Measurements from ENCODE around the gene NINL. TPM values are rescaled to one million over a fixed set of nuclear protein-coding genes. Genes with fewer than 3 reads are reported as not detected.

Gene NINL
- total RNA-seq, 6 donors from 2014 or later: 10.2 to 47.1 (median 20.3) TPM

- WGBS, 2 donors: 89 to 92% methylated on average over 9 of the region's 9 CpGs
- no peaks in the 10 kb centered on the region for H3K9me3 ChIP-seq
- H3K27me3 ChIP-seq: no peaks in the 10 kb centered on the region
- ATAC-seq (ENCODE audit: low FRiP score in 2 of 2) (no peak), DNase-seq (no peak)
- H3K4me3 ChIP-seq: no peak overlapping the region
- H3K27ac ChIP-seq: no peak overlapping the region
- no peak for TF ChIP-seq POLR2AphosphoS5 (IDR thresholded peaks at IDR 0.05)
- TF ChIP-seq EP300 (IDR thresholded peaks at IDR 0.05): no peak
- no peak for TF ChIP-seq POLR2A (IDR thresholded peaks at IDR 0.05)
- TF ChIP-seq, protein P1, sequence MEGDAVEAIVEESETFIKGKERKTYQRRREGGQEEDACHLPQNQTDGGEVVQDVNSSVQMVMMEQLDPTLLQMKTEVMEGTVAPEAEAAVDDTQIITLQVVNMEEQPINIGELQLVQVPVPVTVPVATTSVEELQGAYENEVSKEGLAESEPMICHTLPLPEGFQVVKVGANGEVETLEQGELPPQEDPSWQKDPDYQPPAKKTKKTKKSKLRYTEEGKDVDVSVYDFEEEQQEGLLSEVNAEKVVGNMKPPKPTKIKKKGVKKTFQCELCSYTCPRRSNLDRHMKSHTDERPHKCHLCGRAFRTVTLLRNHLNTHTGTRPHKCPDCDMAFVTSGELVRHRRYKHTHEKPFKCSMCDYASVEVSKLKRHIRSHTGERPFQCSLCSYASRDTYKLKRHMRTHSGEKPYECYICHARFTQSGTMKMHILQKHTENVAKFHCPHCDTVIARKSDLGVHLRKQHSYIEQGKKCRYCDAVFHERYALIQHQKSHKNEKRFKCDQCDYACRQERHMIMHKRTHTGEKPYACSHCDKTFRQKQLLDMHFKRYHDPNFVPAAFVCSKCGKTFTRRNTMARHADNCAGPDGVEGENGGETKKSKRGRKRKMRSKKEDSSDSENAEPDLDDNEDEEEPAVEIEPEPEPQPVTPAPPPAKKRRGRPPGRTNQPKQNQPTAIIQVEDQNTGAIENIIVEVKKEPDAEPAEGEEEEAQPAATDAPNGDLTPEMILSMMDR (IDR thresholded peaks at IDR 0.05): no peak
- H3K4me1 ChIP-seq: no peaks in the 10 kb centered on the region
- H3K36me3 ChIP-seq: peaks cover 0 to under 1% (median 0%) of the 10 kb centered on the region in 4 donors
Observed at GRCh38 chr20:25529295-25529951, 55.9 kb downstream of the NINL start.

- WGBS, 2 donors: 71 to 95% methylated on average over 2 of the region's 2 CpGs
- TF ChIP-seq, protein P1 (IDR thresholded peaks at IDR 0.05): no peak
- TF ChIP-seq POLR2AphosphoS5 (IDR thresholded peaks at IDR 0.05) (no peak), EP300 (IDR thresholded peaks at IDR 0.05) (no peak)
Observed at GRCh38 chr20:25527949-25528348, 57.4 kb downstream of the NINL start.

DNA sequence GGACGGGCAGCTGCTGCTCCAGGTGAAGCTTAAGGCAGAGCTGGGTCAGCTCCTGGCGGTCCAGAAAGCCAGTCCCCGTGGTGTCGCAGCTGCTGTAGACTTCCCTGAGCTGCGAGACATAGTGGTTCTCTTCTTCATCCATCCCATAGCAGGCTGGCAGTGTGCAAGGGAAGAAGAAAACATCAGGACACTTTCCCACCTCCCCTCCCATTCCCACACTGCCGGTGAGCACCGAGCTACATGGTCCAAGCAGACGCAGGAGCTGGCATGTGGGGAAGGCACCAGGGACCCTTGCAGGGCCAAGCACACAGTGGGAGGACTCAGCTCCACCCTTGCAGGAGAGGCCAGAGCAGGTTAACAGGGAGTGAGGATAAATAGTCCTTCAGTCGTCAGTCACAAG is 58.9 kb downstream of the NINL start:
- H3K9me3 ChIP-seq: no peaks in the 10 kb centered on the region
- H3K27ac ChIP-seq: no peak overlapping the region
- DNase-seq (no peak), ATAC-seq (ENCODE audit: low FRiP score in 2 of 2) (peak; percentile 35 to 63)
- no peak overlapping the region for H3K4me3 ChIP-seq
- 94 to 97% methylated on average over 9 of the region's 9 CpGs for WGBS, 2 donors
- H3K27me3 ChIP-seq: no peaks in the 10 kb centered on the region
- no peaks in the 10 kb centered on the region for H3K4me1 ChIP-seq
- TF ChIP-seq EP300 (IDR thresholded peaks at IDR 0.05) (no peak), POLR2AphosphoS5 (IDR thresholded peaks at IDR 0.05) (no peak), POLR2A (IDR thresholded peaks at IDR 0.05) (no peak)
- TF ChIP-seq, protein P1 (IDR thresholded peaks at IDR 0.05): no peak
- H3K36me3 ChIP-seq: peaks cover 0 to 5% (median 0%) of the 10 kb centered on the region in 4 donors

More at GRCh38 chr20:25527949-25528348, 57.4 kb downstream of the NINL start:
- H3K4me1 ChIP-seq: no peaks in the 10 kb centered on the region
- H3K9me3 ChIP-seq: no peaks in the 10 kb centered on the region
- no peaks in the 10 kb centered on the region for H3K27me3 ChIP-seq
- ATAC-seq (ENCODE audit: low FRiP score in 2 of 2) (no peak), DNase-seq (no peak)
- H3K27ac ChIP-seq: no peak overlapping the region
- H3K4me3 ChIP-seq: no peak overlapping the region
- H3K36me3 ChIP-seq: peaks cover 0 to 5% (median 0%) of the 10 kb centered on the region in 4 donors

GRCh38 chr20:25525867-25526266 is 59.5 kb downstream of the NINL start:
- WGBS, 2 donors: 82 to 88% methylated on average over 2 of the region's 2 CpGs
- ATAC-seq (ENCODE audit: low FRiP score in 2 of 2): peak in 1 of 2 donors; percentile 87

More at GRCh38 chr20:25525867-25526266, 59.5 kb downstream of the NINL start:
- Histone ChIP-seq H3K4me1 (no peaks in the 10 kb centered on the region), H3K36me3 (peaks cover 0 to 5% (median 0%) of the 10 kb centered on the region in 4 donors), H3K4me3 (no peak overlapping the region), H3K9me3 (no peaks in the 10 kb centered on the region), H3K27me3 (no peaks in the 10 kb centered on the region), H3K27ac (no peak overlapping the region)
- TF ChIP-seq EP300 (IDR thresholded peaks at IDR 0.05) (no peak), POLR2A (IDR thresholded peaks at IDR 0.05) (no peak), POLR2AphosphoS5 (IDR thresholded peaks at IDR 0.05) (no peak)
- TF ChIP-seq, protein P1 (IDR thresholded peaks at IDR 0.05): no peak
- no peak for DNase-seq

Data from upper lobe of left lung (tissue), 6 donors.